GM12878 (cell line): ENCODE data around the gene HMCN1. TPM values are rescaled to one million over a fixed set of nuclear protein-coding genes. Genes with fewer than 3 reads are reported as not detected.
A peak's percentile ranks its signal among the peaks of the same experiment; 100 is the strongest.

Experiments
- ATAC-seq: fragments of 200-7000 bp; cut with Tn5 transposase; 3 replicates; pipeline ENCODE4 v1.9.1; 2020; ENCODE audit warnings: mild to moderate bottlenecking, moderate library complexity
- BruUV-seq: library from RNA; stranded (reverse); fragments of 400-500 nt; replicated peaks from 2 replicates; lab custom pipeline; 2021; lab: Mats Ljungman, UMichigan
- CTCF ChIA-PET: fragments of 300-600 bp; sonication (Branson Sonifier 250); formaldehyde crosslinking; extraction: SDS; loops from one replicate; lab custom pipeline; 2021; ENCODE audit warnings: inconsistent platforms; lab: Yijun Ruan, JAX
- POLR2A ChIA-PET: fragments of 350-600 bp; formaldehyde crosslinking; extraction: SDS; loops from one replicate; lab custom pipeline; 2021; ENCODE audit warnings: inconsistent platforms; lab: Charles Lee
- RAD21 ChIA-PET: fragments of 300-600 bp; sonication (Branson Sonifier 250); formaldehyde crosslinking; loops from one replicate; lab custom pipeline; 2023; ENCODE audit warnings: antibody characterized with exemption; ENCODE audit not compliant: unreplicated experiment; lab: Charles Lee
- SMC1A ChIA-PET: fragments of 300-600 bp; sonication (Branson Sonifier 250); formaldehyde crosslinking; loops from one replicate; lab custom pipeline; 2023; ENCODE audit not compliant: unreplicated experiment, uncharacterized antibody; lab: Charles Lee
- DNase-seq: peaks from one replicate; pipeline ENCODE4 v3.0.0-alpha.2; 2011; ENCODE audit warnings: low read depth, low spot score
- FAIRE-seq: peaks from 3 replicates; lab custom pipeline; 2011; peaks lifted over from hg19 to GRCh38; lab: Jason Lieb, UNC
- H2AFZ ChIP-seq: 2 replicates; pipeline ENCODE4 v1.6.0; 2011; ENCODE audit warnings: low read depth, low read length, control low read depth; ENCODE audit not compliant: control insufficient read depth
- H3K27ac ChIP-seq: 2 replicates; pipeline ENCODE4 v1.5.1; 2011; ENCODE audit warnings: control low read depth; ENCODE audit not compliant: control insufficient read depth, insufficient read depth
- H3K27me3 ChIP-seq, 2 experiments: replicated peaks in 1 of 2; 2 replicates each; pipeline versions ENCODE4 v1.6.0 to v1.6.1; 2011; ENCODE audit warnings: low read length in 1 of 2; ENCODE audit not compliant: control insufficient read depth in 2 of 2, insufficient read depth in 2 of 2
- H3K36me3 ChIP-seq, 2 experiments: 2 replicates each; pipeline ENCODE4 v1.5.1; 2011; ENCODE audit warnings: low read length in 1 of 2; ENCODE audit not compliant: control insufficient read depth in 2 of 2, insufficient read depth in 2 of 2
- H3K4me1 ChIP-seq: 2 replicates; pipeline ENCODE4 v1.6.1; 2011; ENCODE audit warnings: mild to moderate bottlenecking, low read length, moderate library complexity, mixed read lengths; ENCODE audit not compliant: control insufficient read depth, insufficient read depth
- H3K4me2 ChIP-seq: 2 replicates; pipeline ENCODE4 v1.6.0; 2011; ENCODE audit warnings: control low read depth; ENCODE audit not compliant: control insufficient read depth, insufficient read depth
- H3K4me3 ChIP-seq: fragments of 200-600 bp; sonication (generic); 2 replicates; pipeline ENCODE4 v1.5.1; 2016
- H3K79me2 ChIP-seq: 2 replicates; pipeline ENCODE4 v1.6.0; 2011; ENCODE audit warnings: low read length; ENCODE audit not compliant: control insufficient read depth, insufficient read depth
- H3K9ac ChIP-seq: 2 replicates; pipeline ENCODE4 v1.8.0; 2011; ENCODE audit warnings: low read length, control low read depth, mixed read lengths; ENCODE audit not compliant: control insufficient read depth, insufficient read depth
- H3K9me3 ChIP-seq: replicated peaks from 3 replicates; pipeline ENCODE4 v1.5.1; 2011; ENCODE audit warnings: mild to moderate bottlenecking, low read length; ENCODE audit not compliant: control insufficient read depth, insufficient read depth
- H4K20me1 ChIP-seq: 2 replicates; pipeline ENCODE4 v1.6.0; 2011; ENCODE audit not compliant: control insufficient read depth, insufficient read depth
- BCLAF1 ChIP-seq: fragments of 450-650 bp; IDR thresholded peaks from 2 replicates; pipeline ENCODE4 v1.6.1; 2017; ENCODE audit warnings: antibody characterized with exemption, mild to moderate bottlenecking, moderate library complexity
- ESRRA ChIP-seq: IDR thresholded peaks from 2 replicates; pipeline ENCODE4 v1.6.1; 2012; ENCODE audit warnings: mild to moderate bottlenecking, low read length, improper control_type of control experiment
- ETV6 ChIP-seq, 2 experiments: fragments of 450-650 bp in 1 of 2; IDR thresholded peaks in 1 of 2; conservative IDR thresholded peaks in 1 of 2; 2 replicates each; pipeline ENCODE4 v1.6.1; 2014; ENCODE audit warnings: antibody characterized with exemption in 1 of 2, borderline replicate concordance in 1 of 2, low read depth in 1 of 2, mild to moderate bottlenecking in 1 of 2, moderate library complexity in 1 of 2
- NFYB ChIP-seq: IDR thresholded peaks from 2 replicates; pipeline ENCODE4 v1.6.1; 2011; ENCODE audit warnings: low read depth, mild to moderate bottlenecking, low read length, improper control_type of control experiment, moderate library complexity; ENCODE audit not compliant: insufficient read depth
- NR2F1 ChIP-seq: fragments of 450-650 bp; conservative IDR thresholded peaks from 2 replicates; pipeline ENCODE4 v1.6.1; 2017; ENCODE audit warnings: mild to moderate bottlenecking
- SPI1 ChIP-seq: IDR thresholded peaks from 2 replicates; pipeline ENCODE4 v1.6.1; 2011; ENCODE audit warnings: low read depth, mild to moderate bottlenecking, low read length, moderate library complexity, borderline replicate concordance; ENCODE audit not compliant: insufficient read depth
- SREBF2 ChIP-seq: IDR thresholded peaks from 2 replicates; pipeline ENCODE4 v1.6.1; 2012; ENCODE audit warnings: mild to moderate bottlenecking, low read length
- WGBS: methylation state at CpG from one replicate; pipeline ENCODE4 v1.1.6; 2016; ENCODE audit warnings: low lambda C conversion rate; ENCODE audit not compliant: insufficient replicate concordance, insufficient coverage; ENCODE audit errors: missing lambda C conversion rate; 5-methylcytosine and 5-hydroxymethylcytosine counted together
- in situ Hi-C: fragments of 300-500 bp; cut with MboI; formaldehyde crosslinking; loops from 9 replicates; pipeline ENCODE4 v1.14.3; 2018; ENCODE audit warnings: mixed read lengths
- intact Hi-C: fragments of 100-400 bp; cut with micrococcal nuclease; formaldehyde crosslinking; loops from one replicate; pipeline ENCODE4 v1.14.2; 2022; ENCODE audit not compliant: unreplicated experiment
- polyA plus RNA-seq, 11 experiments: library from polyadenylated mRNA; depleted of rRNA in 4 of 11; unstranded in 6 of 11; stranded (reverse) in 5 of 11; fragments of >200 nt; fragmentation: Nextera tagmentation in 4 of 11; fragmentation: Illumina TruSeq in 1 of 11; extraction: Ambion mirVana in 4 of 11; extraction: Trizol in 1 of 11; gene quantifications; 1 replicate in 1 of 11; 2 replicates in 10 of 11; pipeline versions ENCODE4 v1.2.1 to v1.2.3, GENCODE V29; 2011 to 2016; ENCODE audit warnings: inconsistent platforms in 2 of 11, missing spikeins in 2 of 11, low read depth in 1 of 11
- total RNA-seq, 4 experiments: library from RNA; depleted of rRNA in 3 of 4; stranded (reverse); fragments of >200 nt in 3 of 4; fragmentation: Illumina TruSeq in 1 of 4; extraction: Trizol in 1 of 4; gene quantifications; 2 replicates each; pipeline versions ENCODE4 v1.2.1 to v1.2.3, GENCODE V29; 2013 to 2021

HMCN1 gene
- total and polyA plus RNA-seq, 10 of the 15 experiments (the other 5 are each of a cell fraction or from before 2014, with no cell fraction given): under 0.01 to 0.07 TPM; not detected in 8

- no peaks in the 10 kb centered on the region for H3K9me3 ChIP-seq
- no peaks in the 10 kb centered on the region for H4K20me1 ChIP-seq
- no peaks in the 10 kb centered on the region for H3K36me3 ChIP-seq
- DNase-seq: no peak
- H3K27me3 ChIP-seq: no peaks in the 10 kb centered on the region
- H3K4me3 ChIP-seq: no peak overlapping the region
- H3K4me2 ChIP-seq: no peak overlapping the region
- no peaks in the 10 kb centered on the region for H3K4me1 ChIP-seq
- TF ChIP-seq SPI1: peak; percentile 84
- TF ChIP-seq ESRRA: no peak
- ATAC-seq: peak; percentile 85
- no peak for FAIRE-seq
- ChIA-PET POLR2A (interaction anchor here (0.6 kb wide), 1 partner anchor 45 kb away, joined by 3 read pairs; no protein-coding TSS in a partner anchor), CTCF (no interaction called here), SMC1A (interaction anchor here (0.6 to 0.7 kb wide), 2 partner anchors 20 to 538 kb away, joined by 3 read pairs; no protein-coding TSS in a partner anchor), RAD21 (no interaction called here)
- in situ Hi-C loops: no loop called here
- no TSS peak for BruUV-seq
- H3K79me2 ChIP-seq: no peaks in the 10 kb centered on the region
- H3K9ac ChIP-seq: no peak overlapping the region
- under 1% methylated on average over 5 of the region's 5 CpGs for WGBS
- no peak overlapping the region for H2AFZ ChIP-seq
- no peak overlapping the region for H3K27ac ChIP-seq
- intact Hi-C loops: no loop called here
Measured at GRCh38 chr1:186218654-186219352, 484.6 kb downstream of the HMCN1 start.

GRCh38 chr1:186220067-186220466 lies 485.9 kb downstream of the HMCN1 start:
- H3K4me3 ChIP-seq: no peak overlapping the region
- no peaks in the 10 kb centered on the region for H4K20me1 ChIP-seq
- ChIA-PET CTCF (no interaction called here), RAD21 (no interaction called here), SMC1A (no interaction called here), POLR2A (no interaction called here)
- no peak overlapping the region for H3K27ac ChIP-seq
- H2AFZ ChIP-seq: no peak overlapping the region
- 6% methylated on average over 3 of the region's 3 CpGs for WGBS
- in situ Hi-C loops (no loop called here), intact Hi-C loops (no loop called here)
- H3K9ac ChIP-seq: no peak overlapping the region
- no peaks in the 10 kb centered on the region for H3K36me3 ChIP-seq
- no peaks in the 10 kb centered on the region for H3K9me3 ChIP-seq
- FAIRE-seq: no peak
- H3K27me3 ChIP-seq: no peaks in the 10 kb centered on the region
- TF ChIP-seq SREBF2: no peak
- TF ChIP-seq NR2F1: no peak
- no peak for TF ChIP-seq BCLAF1
- no peak for TF ChIP-seq ETV6 (conservative IDR thresholded peaks at IDR 0.05 in 1 of 2, IDR thresholded peaks at IDR 0.05 in 1 of 2; ENCODE audit: borderline replicate concordance in 1 of 2, low read depth in 1 of 2)
- TF ChIP-seq NFYB: no peak
- ATAC-seq: no peak
- H3K4me2 ChIP-seq: no peak overlapping the region
- no peaks in the 10 kb centered on the region for H3K4me1 ChIP-seq
- DNase-seq: no peak
- no TSS peak for BruUV-seq
- no peaks in the 10 kb centered on the region for H3K79me2 ChIP-seq
